PFSK-1 (cell line): ENCODE data around the gene C16orf82.

Source experiments
- FOXP2 ChIP-seq: optimal IDR thresholded peaks from 2 replicates; pipeline ENCODE3; 2011; ENCODE audit warnings: borderline replicate concordance, control low read depth, inconsistent platforms; ENCODE audit not compliant: insufficient read depth; ENCODE audit errors: extremely low read length, extremely low read depth
- POLR2AphosphoS5 ChIP-seq: IDR thresholded peaks from 2 replicates; pipeline ENCODE4 v1.6.1; 2012; ENCODE audit warnings: low read depth, mild to moderate bottlenecking, control low read depth, low read length, moderate library complexity
- REST ChIP-seq, 2 experiments: IDR thresholded peaks; 2 replicates each; pipeline versions ENCODE4 v1.6.1 to v1.8.0; 2011 to 2012; ENCODE audit warnings: low read depth in 2 of 2, low read length in 2 of 2, control low read depth in 1 of 2, inconsistent platforms in 1 of 2, mild to moderate bottlenecking in 1 of 2, moderate library complexity in 1 of 2; ENCODE audit not compliant: insufficient read depth in 1 of 2
- SIN3A ChIP-seq: IDR thresholded peaks from 2 replicates; pipeline ENCODE4 v1.6.1; 2012; ENCODE audit warnings: mild to moderate bottlenecking, low read length, moderate library complexity, borderline replicate concordance; ENCODE audit not compliant: insufficient read depth
- TAF1 ChIP-seq: IDR thresholded peaks from 2 replicates; pipeline ENCODE4 v1.6.1; 2012; ENCODE audit warnings: low read length, control low read depth, borderline replicate concordance; ENCODE audit not compliant: insufficient read depth

The C16orf82 gene

GRCh38 chr16:27084307-27085028, 17.7 kb downstream of the C16orf82 start:
- no peak for TF ChIP-seq SIN3A
- no peak for TF ChIP-seq FOXP2
- TF ChIP-seq TAF1: no peak
- no peak for TF ChIP-seq POLR2AphosphoS5
- TF ChIP-seq REST (IDR thresholded peaks at IDR 0.05; ENCODE audit: insufficient read depth in 1 of 2, low read depth in 2 of 2, low read length in 2 of 2): no peak

- TF ChIP-seq POLR2AphosphoS5: no peak
Observed at GRCh38 chr16:27085182-27085581, 18.5 kb downstream of the C16orf82 start.

- no peak for TF ChIP-seq FOXP2
- no peak for TF ChIP-seq TAF1
- TF ChIP-seq REST (IDR thresholded peaks at IDR 0.05; ENCODE audit: insufficient read depth in 1 of 2, low read depth in 2 of 2, low read length in 2 of 2): no peak
- TF ChIP-seq SIN3A: no peak
- no peak for TF ChIP-seq POLR2AphosphoS5
Observed at GRCh38 chr16:27088216-27088615, 21.5 kb downstream of the C16orf82 start.

DNA sequence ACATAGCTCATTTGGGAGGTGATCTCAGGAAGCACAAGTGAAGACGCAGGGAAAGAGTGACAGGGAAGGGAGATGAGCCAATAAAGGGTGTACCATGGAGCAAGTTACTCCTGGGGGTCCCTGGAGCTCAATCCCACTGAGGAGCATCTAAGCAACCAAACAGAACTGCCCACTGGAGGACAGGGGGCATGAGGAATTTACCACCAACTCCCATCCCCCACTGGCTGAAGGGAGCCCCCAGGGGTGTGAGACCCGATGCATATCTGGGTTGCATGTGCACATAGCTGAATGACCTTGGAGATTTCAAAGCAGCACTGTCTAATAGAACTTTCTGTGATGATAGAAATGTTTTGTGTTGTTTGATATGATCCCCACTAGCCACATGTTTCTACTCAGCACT, 29.6 kb downstream of the C16orf82 start:
- no peak for TF ChIP-seq TAF1
- TF ChIP-seq SIN3A: no peak
- no peak for TF ChIP-seq POLR2AphosphoS5
- no peak for TF ChIP-seq REST (IDR thresholded peaks at IDR 0.05; ENCODE audit: insufficient read depth in 1 of 2, low read depth in 2 of 2, low read length in 2 of 2)
- no peak for TF ChIP-seq FOXP2

DNA sequence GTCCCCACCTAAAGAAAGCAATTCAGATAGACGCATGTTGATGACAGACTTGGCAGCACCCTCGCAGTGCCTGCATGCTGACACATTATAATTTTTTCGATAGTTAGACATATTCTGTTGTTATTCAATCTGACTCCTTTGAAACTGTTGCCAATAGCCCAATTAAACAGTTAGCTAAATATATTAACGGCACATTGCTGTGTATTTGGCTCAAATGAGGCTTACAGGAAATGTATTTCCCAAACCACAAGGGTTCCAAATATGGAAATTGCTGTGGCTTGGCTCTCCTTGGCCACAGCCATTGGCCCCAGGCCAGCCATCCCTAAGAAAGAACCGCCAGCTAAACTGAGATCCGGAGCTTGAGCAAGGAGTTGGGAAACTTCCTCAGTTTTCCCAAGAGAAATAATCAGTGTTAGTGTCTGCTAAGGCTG, 31.1 kb downstream of the C16orf82 start:
- no peak for TF ChIP-seq FOXP2
- TF ChIP-seq POLR2AphosphoS5: no peak
- no peak for TF ChIP-seq TAF1
- TF ChIP-seq SIN3A: no peak
- TF ChIP-seq REST (IDR thresholded peaks at IDR 0.05; ENCODE audit: insufficient read depth in 1 of 2, low read depth in 2 of 2, low read length in 2 of 2): no peak
